ENCODE measurements around the gene SLC38A10. TPM values are rescaled to one million over a fixed set of nuclear protein-coding genes. Genes with fewer than 3 reads are reported as not detected.

SLC38A10 gene
- total and polyA plus RNA-seq, 12 donors: 27.8 to 56.2 (median 38.4) TPM

DNA sequence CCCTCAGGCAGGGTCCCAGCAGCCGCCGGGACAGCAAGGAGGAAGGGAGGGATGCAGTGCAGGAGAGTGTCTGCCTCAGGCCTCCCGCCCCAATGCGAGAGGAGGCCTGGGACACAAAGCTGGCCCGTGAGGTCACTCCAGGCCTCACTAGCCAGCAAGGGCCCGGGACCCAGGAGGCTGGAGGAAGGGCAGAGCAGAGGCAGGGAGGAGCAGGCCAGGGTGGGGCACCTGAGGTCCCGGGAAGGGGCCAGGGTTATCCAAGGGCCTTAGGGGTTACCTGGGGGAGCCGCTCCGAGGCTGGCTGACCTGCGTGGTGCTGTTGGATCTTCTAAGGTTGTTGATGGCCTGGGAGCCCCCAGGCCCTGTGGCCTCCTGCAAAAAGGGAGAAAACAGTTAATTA lies 86.5 kb downstream of the SLC38A10 start:
- WGBS, 2 donors: 95 to 96% methylated on average over 10 of the region's 10 CpGs
- no peaks in the 10 kb centered on the region for H3K27me3 ChIP-seq
- peaks cover 0 to 9% (median 0%) of the 10 kb centered on the region in 9 donors for H3K4me1 ChIP-seq
- ATAC-seq (peak in 1 of 8 donors; percentile 10), DNase-seq (no peak)
- no peak overlapping the region for H3K4me3 ChIP-seq
- H3K27ac ChIP-seq: no peak overlapping the region
- H3K9me3 ChIP-seq: no peaks in the 10 kb centered on the region
- intact Hi-C loops (cut with DNase I): loop anchor here in 1 of 10 donors (10.0 kb wide), 1 partner anchor 194 kb away; no protein-coding TSS in a partner anchor
- TF ChIP-seq, protein P1, sequence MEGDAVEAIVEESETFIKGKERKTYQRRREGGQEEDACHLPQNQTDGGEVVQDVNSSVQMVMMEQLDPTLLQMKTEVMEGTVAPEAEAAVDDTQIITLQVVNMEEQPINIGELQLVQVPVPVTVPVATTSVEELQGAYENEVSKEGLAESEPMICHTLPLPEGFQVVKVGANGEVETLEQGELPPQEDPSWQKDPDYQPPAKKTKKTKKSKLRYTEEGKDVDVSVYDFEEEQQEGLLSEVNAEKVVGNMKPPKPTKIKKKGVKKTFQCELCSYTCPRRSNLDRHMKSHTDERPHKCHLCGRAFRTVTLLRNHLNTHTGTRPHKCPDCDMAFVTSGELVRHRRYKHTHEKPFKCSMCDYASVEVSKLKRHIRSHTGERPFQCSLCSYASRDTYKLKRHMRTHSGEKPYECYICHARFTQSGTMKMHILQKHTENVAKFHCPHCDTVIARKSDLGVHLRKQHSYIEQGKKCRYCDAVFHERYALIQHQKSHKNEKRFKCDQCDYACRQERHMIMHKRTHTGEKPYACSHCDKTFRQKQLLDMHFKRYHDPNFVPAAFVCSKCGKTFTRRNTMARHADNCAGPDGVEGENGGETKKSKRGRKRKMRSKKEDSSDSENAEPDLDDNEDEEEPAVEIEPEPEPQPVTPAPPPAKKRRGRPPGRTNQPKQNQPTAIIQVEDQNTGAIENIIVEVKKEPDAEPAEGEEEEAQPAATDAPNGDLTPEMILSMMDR (IDR thresholded peaks at IDR 0.05): no peak
- H3K36me3 ChIP-seq: peaks cover 0 to 26% (median 0%) of the 10 kb centered on the region in 9 donors

DNA sequence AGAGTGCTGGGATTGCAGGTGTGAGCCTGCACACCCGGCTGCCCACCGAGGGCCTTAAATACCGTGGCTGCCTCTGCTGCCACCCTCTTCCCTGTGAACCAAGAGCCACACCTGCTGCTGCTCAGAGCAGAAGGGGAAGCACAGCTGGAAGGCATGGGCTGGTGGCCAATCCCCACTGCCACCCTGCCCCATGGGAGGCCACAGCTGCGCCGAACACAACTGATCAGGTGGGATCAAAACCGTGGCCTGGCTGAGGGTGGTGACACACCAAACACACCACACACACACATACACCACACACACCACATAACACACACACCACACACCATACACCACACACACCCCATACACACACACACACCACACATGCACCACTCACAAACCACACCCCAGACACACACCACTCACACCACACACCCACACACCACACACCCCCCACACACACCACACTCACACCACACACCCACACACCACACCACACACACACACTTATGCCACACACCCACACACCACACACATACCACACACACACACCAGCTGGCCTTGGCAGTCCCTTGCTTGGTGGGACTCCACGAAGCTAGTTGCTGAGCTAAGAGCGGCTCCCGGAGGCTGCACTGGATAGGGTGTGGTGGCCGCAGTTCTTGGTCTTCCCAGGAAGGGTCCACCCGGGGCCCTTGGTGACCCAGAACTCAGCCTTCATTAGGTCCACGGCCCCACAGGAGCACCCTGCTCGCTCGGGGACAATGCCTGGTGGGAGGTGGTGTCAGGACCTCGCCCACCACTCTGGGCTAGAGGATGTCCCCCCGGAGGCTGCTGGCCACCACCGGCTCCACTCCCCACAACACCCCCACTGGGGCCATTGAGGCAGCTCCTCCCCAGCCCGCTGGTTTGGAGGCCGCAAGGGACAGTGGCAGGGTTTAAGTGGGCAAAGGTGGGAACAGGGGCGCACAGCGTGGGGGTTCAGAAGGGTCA lies 87.2 kb downstream of the SLC38A10 start:
- H3K36me3 ChIP-seq: peaks cover 0 to 33% (median 0%) of the 10 kb centered on the region in 9 donors
- no peak for ATAC-seq
- TF ChIP-seq, protein P1 (IDR thresholded peaks at IDR 0.05): no peak
- H3K27me3 ChIP-seq: no peaks in the 10 kb centered on the region
- peaks cover 0 to 9% (median 0%) of the 10 kb centered on the region in 9 donors for H3K4me1 ChIP-seq
- WGBS, 2 donors: 90 to 93% methylated on average over 21 of the region's 21 CpGs
- H3K9me3 ChIP-seq: no peaks in the 10 kb centered on the region
- intact Hi-C loops (cut with DNase I): loop anchor here in 1 of 10 donors (10.0 kb wide), 1 partner anchor 193 kb away; no protein-coding TSS in a partner anchor
- no peak for DNase-seq
- no peak overlapping the region for H3K4me3 ChIP-seq
- no peak overlapping the region for H3K27ac ChIP-seq

DNA sequence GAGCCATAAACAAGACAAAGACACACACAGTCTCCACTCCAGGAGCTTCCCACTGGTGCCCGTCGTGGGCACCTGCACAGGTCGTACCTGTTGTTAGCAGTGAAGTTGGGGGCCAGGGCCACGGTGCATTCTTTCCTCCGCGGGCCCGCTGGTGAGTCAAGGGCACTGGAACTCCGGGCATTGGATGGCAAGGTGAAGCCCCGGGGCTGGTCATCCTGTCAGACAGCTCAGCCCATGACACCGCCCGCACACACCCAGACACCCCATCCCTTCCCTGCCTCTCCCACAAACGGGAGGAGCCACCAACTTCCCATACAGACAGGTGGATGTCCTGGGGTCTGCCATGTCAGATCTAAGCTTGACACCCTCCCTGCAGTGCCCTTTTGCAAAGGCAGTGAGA lies 88.5 kb downstream of the SLC38A10 start:
- intact Hi-C loops (cut with DNase I): loop anchor here in 1 of 10 donors (10.0 kb wide), 1 partner anchor 192 kb away; no protein-coding TSS in a partner anchor
- Histone ChIP-seq H3K4me1 (peaks cover 0 to 9% (median 0%) of the 10 kb centered on the region in 9 donors), H3K9me3 (no peaks in the 10 kb centered on the region), H3K4me3 (no peak overlapping the region), H3K27me3 (no peaks in the 10 kb centered on the region), H3K27ac (no peak overlapping the region), H3K36me3 (peaks cover 0 to 42% (median 0%) of the 10 kb centered on the region in 9 donors)
- 96 to 98% methylated on average over 12 of the region's 12 CpGs for WGBS, 2 donors
- no peak for DNase-seq
- ATAC-seq: no peak
- TF ChIP-seq, protein P1 (IDR thresholded peaks at IDR 0.05): no peak

DNA sequence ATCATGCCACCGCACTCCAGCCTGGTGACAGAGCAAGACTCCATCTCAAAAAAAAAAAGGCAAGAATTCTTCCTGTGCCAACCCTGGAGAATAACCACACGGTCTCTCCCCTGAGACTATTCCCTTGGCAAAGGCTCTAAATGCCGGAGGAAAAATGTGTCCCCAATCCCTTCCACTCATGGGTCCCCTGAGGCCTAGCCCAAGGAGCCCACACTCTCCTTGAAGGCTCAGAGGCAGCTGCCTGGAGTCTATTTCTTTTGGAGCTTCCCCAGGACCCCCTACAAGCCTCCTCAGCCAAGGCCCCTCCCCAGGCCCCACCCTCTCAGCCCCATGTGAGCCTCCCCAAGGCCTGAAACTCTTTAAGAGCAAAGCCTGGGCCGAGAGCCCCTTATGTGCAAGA lies 88.9 kb downstream of the SLC38A10 start:
- Histone ChIP-seq H3K27me3 (no peaks in the 10 kb centered on the region), H3K36me3 (peaks cover 0 to 42% (median 0%) of the 10 kb centered on the region in 9 donors), H3K27ac (no peak overlapping the region), H3K9me3 (no peaks in the 10 kb centered on the region), H3K4me3 (no peak overlapping the region), H3K4me1 (peaks cover 0 to 6% (median 0%) of the 10 kb centered on the region in 9 donors)
- DNase-seq: no peak
- WGBS, 2 donors: 70 to 73% methylated on average over 4 of the region's 4 CpGs
- ATAC-seq: no peak
- TF ChIP-seq, protein P1 (IDR thresholded peaks at IDR 0.05): no peak
- intact Hi-C loops (cut with DNase I): loop anchor here in 1 of 10 donors (10.0 kb wide), 1 partner anchor 191 kb away; no protein-coding TSS in a partner anchor

Data from heart right ventricle (tissue), 16 donors.